HG02970 (cell line): ENCODE measurements around the gene POLR1C.
"Not testable (repeated sequence)": the region's sequence is repeated elsewhere in the genome, so short reads cannot be mapped to it uniquely, and the experiment has no call there.

ENCODE experiments used
- ATAC-seq: cut with Tn5 transposase; IDR thresholded peaks from one replicate; pipeline ENCODE4 v1.9.1; 2021; ENCODE audit warnings: mild to moderate bottlenecking, moderate library complexity, moderate number of reproducible peaks; ENCODE audit not compliant: unreplicated experiment, low FRiP score

The POLR1C gene, protein sequence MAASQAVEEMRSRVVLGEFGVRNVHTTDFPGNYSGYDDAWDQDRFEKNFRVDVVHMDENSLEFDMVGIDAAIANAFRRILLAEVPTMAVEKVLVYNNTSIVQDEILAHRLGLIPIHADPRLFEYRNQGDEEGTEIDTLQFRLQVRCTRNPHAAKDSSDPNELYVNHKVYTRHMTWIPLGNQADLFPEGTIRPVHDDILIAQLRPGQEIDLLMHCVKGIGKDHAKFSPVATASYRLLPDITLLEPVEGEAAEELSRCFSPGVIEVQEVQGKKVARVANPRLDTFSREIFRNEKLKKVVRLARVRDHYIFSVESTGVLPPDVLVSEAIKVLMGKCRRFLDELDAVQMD

DNA sequence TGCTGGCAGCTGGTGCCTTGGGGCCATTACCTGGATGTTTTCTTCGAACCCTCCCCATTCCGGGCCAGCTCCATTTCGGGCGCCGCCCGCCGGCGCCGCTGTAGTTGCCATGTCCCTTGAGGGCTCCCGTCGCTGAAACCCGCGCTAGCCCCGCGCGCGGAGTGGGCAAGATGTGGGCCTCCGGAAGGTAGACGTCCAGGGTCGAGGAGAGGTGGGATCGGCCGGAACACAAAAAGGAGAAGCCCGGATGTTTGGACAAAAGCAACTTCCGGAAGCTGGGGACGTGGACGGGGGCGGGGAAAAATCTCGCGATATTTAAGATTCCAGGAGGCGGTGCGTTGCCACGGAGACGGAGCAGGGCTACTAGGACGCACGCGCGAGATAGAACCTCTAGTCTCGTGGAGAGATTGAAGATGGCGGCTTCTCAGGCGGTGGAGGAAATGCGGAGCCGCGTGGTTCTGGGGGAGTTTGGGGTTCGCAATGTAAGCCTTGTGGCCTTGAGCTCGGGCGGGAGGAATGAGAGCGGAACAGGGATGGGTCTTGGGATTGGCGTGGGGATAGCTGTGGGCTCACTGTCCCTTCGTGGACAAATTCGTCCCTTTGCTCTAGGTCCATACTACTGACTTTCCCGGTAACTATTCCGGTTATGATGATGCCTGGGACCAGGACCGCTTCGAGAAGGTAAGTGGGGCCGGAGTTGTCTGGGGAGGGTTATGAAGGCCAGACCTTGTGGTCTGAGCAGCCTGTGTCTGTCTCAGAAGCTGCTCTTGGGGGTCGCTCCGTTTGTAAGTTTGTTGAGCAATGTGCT, at the start of gene POLR1C, which contains the start of gene YIPF3:
Gene POLR1C (plus strand): TSS at position 393 of the 808 bp plus-strand sequence. CDS start 21 bp downstream, at position 414.
Gene YIPF3 (minus strand): TSS at position 230 of the 808 bp plus-strand sequence. CDS start 119 bp downstream, at position 111.
- ATAC-seq: peak; percentile 89

DNA sequence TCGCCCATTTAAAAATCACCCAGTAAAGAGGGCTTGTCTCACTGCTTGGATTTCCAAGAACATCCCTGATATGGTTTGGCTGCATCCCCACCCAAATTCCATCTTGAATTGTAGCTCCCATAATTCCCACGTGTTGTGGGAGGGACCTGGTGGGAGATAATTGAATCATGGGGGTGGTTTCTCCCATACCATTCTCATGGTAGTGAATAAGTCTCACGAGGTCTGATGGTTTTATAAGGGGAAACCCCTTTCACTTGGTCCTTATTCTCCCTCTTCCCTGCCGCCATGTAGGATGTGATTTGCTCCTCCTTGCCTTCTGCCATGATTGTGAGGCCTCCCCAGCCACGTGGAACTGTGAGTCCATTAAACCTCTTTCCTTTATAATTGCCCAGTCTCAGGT, 49.6 kb upstream of the POLR1C start:
- ATAC-seq: not testable (repeated sequence)

- no peak for ATAC-seq
These were observed 49.1 kb upstream of the POLR1C start for GRCh38 chr6:43467752-43468151.

DNA sequence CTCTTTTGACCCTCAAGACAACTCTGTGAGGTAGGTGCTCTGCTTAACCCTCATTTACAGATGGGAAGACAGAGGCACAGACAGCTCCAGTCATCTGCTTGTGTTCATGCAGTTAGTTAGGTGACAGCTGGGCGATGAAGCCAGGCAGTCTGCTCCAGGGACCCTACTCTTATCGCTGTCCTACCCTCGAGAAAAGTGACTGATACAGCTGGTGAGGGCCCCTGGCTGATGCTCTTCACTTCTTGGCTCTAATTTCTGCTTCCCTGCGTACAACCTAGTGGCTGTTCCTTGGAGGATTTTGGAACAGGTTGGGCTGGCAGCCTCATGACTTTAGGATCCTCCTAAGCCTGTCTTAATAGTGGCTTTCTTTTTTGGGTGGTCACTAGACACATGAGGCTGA, 48.6 kb upstream of the POLR1C start:
- ATAC-seq: no peak

GRCh38 chr6:43468748-43469681, 47.9 kb upstream of the POLR1C start:
- ATAC-seq: no peak

DNA sequence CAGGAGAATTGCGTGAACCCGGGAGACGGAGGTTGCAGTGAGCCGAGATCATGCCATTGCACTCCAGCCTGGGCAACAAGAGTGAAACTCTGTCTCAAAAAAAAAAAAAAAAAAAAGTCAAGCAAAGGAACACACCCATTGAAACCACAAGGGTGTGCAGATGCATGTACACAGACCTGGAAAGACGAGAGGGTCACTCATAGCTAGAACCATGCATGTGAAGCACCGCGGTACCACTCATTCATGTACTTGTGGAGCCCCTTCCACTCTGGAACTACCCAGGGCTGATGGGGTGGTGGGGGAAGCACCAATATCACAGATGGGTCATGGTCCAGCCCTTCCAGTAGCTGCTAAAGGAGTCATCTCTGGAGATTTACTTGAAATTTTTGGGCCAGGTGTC, 46.9 kb upstream of the POLR1C start:
- no peak for ATAC-seq

DNA sequence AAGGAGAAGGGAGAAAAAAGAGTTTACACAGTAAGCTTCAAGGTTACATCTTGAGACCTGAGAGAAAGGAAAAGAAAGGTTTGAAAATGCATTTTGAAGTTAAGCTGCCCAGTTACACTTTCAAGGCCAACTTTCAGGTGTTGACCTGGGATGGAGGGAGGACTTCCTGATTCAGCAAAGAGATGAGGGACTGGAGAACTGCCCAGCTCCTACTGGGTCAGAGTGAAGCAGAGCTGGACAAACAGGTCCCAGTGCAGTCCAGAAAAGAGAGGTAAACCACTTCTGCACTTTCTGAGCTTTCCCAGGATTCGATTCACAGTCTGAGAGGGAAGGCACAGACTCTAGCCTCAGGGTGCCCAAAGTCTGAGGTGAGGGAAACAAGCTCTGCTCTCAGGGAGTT, 45.5 kb upstream of the POLR1C start:
- no peak for ATAC-seq

GRCh38 chr6:43472515-43472914, 44.4 kb upstream of the POLR1C start:
- ATAC-seq: no peak

GRCh38 chr6:43475516-43475915, 41.4 kb upstream of the POLR1C start:
- no peak for ATAC-seq

DNA sequence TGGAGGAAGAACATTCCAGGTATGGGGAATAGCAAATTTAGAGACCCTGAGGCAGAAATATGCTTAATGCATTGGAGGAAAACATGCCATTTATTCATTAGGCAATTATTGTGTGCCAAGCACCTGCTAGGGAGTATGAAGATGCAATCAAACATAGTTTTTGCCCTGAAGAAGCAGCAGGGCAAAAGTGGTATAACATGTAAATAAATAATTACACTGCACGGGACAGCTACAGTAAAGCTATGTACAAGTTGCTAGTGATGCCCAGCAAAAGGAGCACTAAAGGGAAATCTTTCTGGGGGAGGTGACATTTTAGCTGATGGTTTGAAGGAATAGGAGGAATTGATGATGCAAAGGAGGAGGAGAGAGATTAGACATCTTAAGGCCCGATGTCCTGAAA, 40.1 kb upstream of the POLR1C start:
- no peak for ATAC-seq

DNA sequence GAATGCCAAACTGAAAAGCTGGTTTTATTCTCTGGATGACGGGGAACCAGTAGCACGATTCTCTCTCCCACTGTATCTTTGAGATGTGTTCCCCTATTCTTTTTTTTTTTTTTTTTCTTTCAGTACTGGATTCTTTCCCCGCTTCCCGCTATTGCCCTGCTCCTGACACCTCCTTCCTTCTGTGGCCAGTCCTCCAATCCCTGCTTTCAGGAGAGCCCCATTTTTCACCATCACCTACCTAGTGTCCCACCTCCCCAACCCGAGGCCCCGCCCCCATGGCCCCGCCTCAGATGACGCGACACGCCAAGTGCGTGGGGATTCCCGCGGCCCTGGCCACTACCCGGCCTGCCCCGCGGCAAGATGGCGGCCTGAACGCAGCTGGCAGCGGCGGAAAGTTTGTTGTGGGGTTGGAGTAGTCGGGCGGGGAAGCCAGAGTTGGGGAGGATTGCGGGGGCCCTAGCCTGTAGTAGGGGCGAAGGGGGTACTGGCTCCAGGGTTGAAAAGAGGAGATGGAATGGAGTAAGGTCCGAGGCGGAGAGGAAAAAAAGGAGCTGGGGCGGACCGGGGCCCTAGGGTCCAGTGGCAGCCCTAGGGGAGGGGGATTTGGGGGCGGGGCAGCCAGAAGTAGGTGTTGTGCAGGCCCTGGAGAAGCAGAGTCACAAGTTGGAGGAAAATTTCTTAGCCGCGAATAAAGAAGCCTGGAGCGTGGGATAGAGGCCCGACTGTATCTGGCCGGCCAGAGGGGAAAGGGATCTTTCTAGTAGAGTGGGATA, 39.5 kb upstream of the POLR1C start, which contains the start of gene TJAP1:
Gene TJAP1 (plus strand): TSS at position 336 of the 773 bp plus-strand sequence. CDS start 21,432 bp downstream, outside the sequence.
- peak; percentile 94 for ATAC-seq

- ATAC-seq: no peak
These were observed 38.9 kb upstream of the POLR1C start for GRCh38 chr6:43478008-43478372.

- no peak for ATAC-seq
These were observed 35.8 kb upstream of the POLR1C start for GRCh38 chr6:43481075-43481474.

DNA sequence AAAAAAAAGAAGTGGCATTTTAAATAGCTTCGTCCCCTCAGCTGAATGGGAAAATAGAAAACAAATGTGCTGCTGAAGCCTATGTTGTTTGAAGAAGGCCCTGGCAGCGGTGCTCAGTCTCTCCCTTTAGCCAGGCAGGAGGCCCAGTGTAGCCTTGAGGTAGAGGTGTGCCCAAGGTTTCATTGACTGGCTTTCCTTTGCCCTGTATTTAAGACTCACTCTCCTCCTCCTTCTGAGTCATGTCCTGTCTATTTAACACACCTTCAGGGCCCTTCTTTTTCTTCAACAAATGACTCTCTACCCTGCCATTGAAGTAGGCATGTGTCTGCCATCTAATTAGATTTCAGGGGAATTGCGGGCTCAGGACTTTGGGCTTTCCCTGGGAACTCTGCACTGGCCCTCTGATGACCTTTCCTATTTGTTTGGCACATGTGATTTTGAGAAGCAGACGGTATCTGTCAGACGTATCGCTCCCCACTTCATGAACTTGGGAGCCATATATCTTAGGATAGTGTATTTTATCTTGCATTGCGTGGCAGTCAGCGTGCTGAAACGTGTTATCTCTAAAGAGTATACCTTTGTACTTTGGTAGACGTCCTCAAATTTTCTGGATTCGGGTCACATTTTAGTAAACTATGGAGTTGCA, 35.2 kb upstream of the POLR1C start:
- no peak for ATAC-seq

DNA sequence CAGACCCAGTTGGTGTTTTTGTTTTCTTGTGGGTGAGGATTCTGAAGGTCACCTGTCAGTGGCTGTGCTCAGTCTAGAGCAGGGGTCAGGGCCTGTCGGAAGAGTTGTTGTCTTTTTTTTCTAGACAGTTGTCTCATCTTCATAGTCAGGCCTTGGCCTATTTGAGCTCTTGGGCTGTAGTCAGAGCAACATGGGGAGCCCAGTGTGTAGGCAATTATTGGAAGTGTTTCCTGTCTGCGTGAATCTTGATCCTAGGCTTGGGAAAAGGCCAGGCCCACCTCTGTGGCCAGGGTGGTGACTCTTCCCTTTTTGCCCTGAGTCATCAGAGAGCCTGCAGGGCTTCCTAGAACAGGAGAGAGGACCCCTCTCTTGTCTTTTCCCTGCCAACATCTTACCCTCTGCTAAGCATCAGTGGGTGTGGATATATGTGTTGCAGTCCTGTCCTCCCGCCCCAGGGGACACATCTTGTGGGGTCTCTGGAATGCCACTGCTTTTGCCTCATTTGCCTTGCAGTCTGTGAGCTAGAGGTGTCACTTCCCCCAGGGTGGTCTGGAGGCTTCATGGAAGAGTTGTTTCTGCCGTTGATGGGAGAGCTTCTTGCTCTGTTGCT, 28.1 kb upstream of the POLR1C start:
- ATAC-seq: no peak

GRCh38 chr6:43489277-43490072, 27.4 kb upstream of the POLR1C start:
- no peak for ATAC-seq

DNA sequence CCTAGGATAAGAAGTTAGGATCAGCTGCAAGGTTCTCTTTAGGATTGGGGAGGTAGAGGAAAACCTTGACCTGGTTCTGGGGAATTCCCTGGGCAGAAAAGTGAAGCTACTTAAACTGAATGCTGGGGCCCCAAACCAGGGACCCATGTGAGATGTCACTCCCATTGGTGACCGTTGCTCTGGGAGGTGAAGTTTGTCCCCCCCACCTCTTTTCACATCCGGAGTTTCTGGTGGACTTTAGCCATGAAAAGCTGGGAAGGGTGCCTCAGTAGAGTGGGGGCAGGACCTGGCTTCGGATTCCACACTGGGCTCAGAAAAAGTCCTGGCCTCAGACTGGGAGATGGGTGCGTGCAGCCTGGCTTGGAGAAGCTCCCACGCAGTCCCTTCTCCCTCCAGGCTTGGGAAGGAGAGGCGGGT, 26.4 kb upstream of the POLR1C start:
- no peak for ATAC-seq
